GM23338 (cell line): ENCODE results near the gene ITPRID2. TPM values are rescaled to one million over a fixed set of nuclear protein-coding genes. Genes with fewer than 3 reads are reported as not detected.

Source experiments
- ATAC-seq: fragments of 200-7000 bp; cut with Tn5 transposase; 3 replicates; pipeline ENCODE4 v1.9.1; 2020
- DNase-seq: peaks from one replicate; pipeline ENCODE4 v3.0.0-alpha.2; 2015; ENCODE audit warnings: low spot score
- H2AFZ ChIP-seq: fragments of 200-600 bp; sonication (generic); 2 replicates; pipeline ENCODE4 v1.8.0; 2016; ENCODE audit warnings: antibody characterized with exemption, mild to moderate bottlenecking, moderate library complexity
- H3F3A ChIP-seq: fragments of 200-600 bp; sonication (generic); replicated peaks from 2 replicates; pipeline ENCODE4 v1.8.0; 2017; ENCODE audit warnings: antibody characterized with exemption, mixed run types, low read depth
- H3K27ac ChIP-seq: fragments of 200-600 bp; sonication (generic); 2 replicates; pipeline ENCODE4 v1.6.1; 2016; ENCODE audit warnings: low read depth
- H3K27me3 ChIP-seq: fragments of 200-600 bp; sonication (generic); 2 replicates; pipeline ENCODE4 v1.8.0; 2016; ENCODE audit warnings: mild to moderate bottlenecking, mixed run types, moderate library complexity; ENCODE audit not compliant: insufficient read depth
- H3K36me3 ChIP-seq: fragments of 200-600 bp; sonication (generic); 2 replicates; pipeline ENCODE4 v1.8.0; 2016; ENCODE audit warnings: mild to moderate bottlenecking; ENCODE audit not compliant: insufficient read depth
- H3K4me1 ChIP-seq: fragments of 200-600 bp; sonication (generic); 2 replicates; pipeline ENCODE4 v1.8.0; 2016; ENCODE audit warnings: mild to moderate bottlenecking, moderate library complexity; ENCODE audit not compliant: insufficient read depth
- H3K4me2 ChIP-seq: fragments of 200-600 bp; sonication (generic); 2 replicates; pipeline ENCODE4 v1.7.1; 2017; ENCODE audit warnings: mixed run types
- H3K4me3 ChIP-seq: fragments of 200-600 bp; sonication (generic); 2 replicates; pipeline ENCODE4 v1.6.1; 2016; ENCODE audit warnings: mixed run types
- H3K79me2 ChIP-seq: fragments of 200-600 bp; sonication (generic); replicated peaks from 2 replicates; pipeline ENCODE4 v1.8.0; 2017; ENCODE audit warnings: mild to moderate bottlenecking; ENCODE audit not compliant: insufficient read depth
- H3K9me2 ChIP-seq: fragments of 200-600 bp; sonication (generic); 2 replicates; pipeline ENCODE4 v1.8.0; 2017; ENCODE audit not compliant: insufficient read depth
- H4K20me1 ChIP-seq: fragments of 200-600 bp; sonication (generic); replicated peaks from 2 replicates; pipeline ENCODE4 v1.8.0; 2017; ENCODE audit warnings: mild to moderate bottlenecking; ENCODE audit not compliant: insufficient read depth
- H3K27ac Mint-ChIP-seq: 2 replicates; pipeline ENCODE4 v1.8.0; 2020; ENCODE audit warnings: inconsistent platforms, mild to moderate bottlenecking, moderate library complexity, mixed read lengths
- H3K27me3 Mint-ChIP-seq: 3 replicates; pipeline ENCODE4 v1.8.0; 2022; ENCODE audit warnings: low read depth, mild to moderate bottlenecking, moderate library complexity, mixed read lengths, inconsistent platforms; ENCODE audit not compliant: insufficient read depth, poor library complexity
- H3K36me3 Mint-ChIP-seq: 3 replicates; pipeline ENCODE4 v1.8.0; 2021; ENCODE audit warnings: low read depth, mild to moderate bottlenecking, inconsistent platforms, moderate library complexity, mixed read lengths
- H3K4me1 Mint-ChIP-seq: 3 replicates; pipeline ENCODE4 v1.8.0; 2020; ENCODE audit warnings: mild to moderate bottlenecking, inconsistent platforms, mixed read lengths
- H3K4me3 Mint-ChIP-seq: 3 replicates; pipeline ENCODE4 v1.8.0; 2021; ENCODE audit warnings: moderate library complexity, mild to moderate bottlenecking, inconsistent platforms, mixed read lengths
- H3K9me3 Mint-ChIP-seq: 3 replicates; pipeline ENCODE4 v1.8.0; 2020; ENCODE audit warnings: moderate library complexity, mild to moderate bottlenecking, inconsistent platforms, mixed read lengths
- CREB1 ChIP-seq: fragments of 250-450 bp; sonication (Bioruptor Pico); IDR thresholded peaks from 2 replicates; pipeline ENCODE4 v1.5.0; 2020; ENCODE audit warnings: low read depth, mild to moderate bottlenecking, moderate library complexity
- EZH2 ChIP-seq: fragments of 200-600 bp; sonication (generic); IDR thresholded peaks from one replicate; pipeline ENCODE4 v1.8.0; 2017; ENCODE audit warnings: antibody characterized with exemption, mild to moderate bottlenecking, low read depth; ENCODE audit not compliant: unreplicated experiment
- EZH2phosphoT487 ChIP-seq: fragments of 200-600 bp; sonication (generic); IDR thresholded peaks from one replicate; pipeline ENCODE4 v1.8.1; 2018; ENCODE audit warnings: antibody characterized with exemption; ENCODE audit not compliant: unreplicated experiment
- JUNB ChIP-seq: IDR thresholded peaks from one replicate; pipeline ENCODE4 v1.6.1; 2016; ENCODE audit warnings: antibody characterized with exemption; ENCODE audit not compliant: unreplicated experiment
- NANOG ChIP-seq: IDR thresholded peaks from 2 replicates; pipeline ENCODE4 v1.6.1; 2016; ENCODE audit warnings: antibody characterized with exemption, borderline replicate concordance
- POLR2AphosphoS5 ChIP-seq: IDR thresholded peaks from 2 replicates; pipeline ENCODE4 v1.6.1; 2016; ENCODE audit warnings: antibody characterized with exemption, low read depth
- REST ChIP-seq: IDR thresholded peaks from one replicate; pipeline ENCODE4 v1.6.1; 2018; ENCODE audit warnings: antibody characterized with exemption; ENCODE audit not compliant: unreplicated experiment
- STAT1 ChIP-seq: IDR thresholded peaks from one replicate; pipeline ENCODE4 v1.6.1; 2016; ENCODE audit warnings: antibody characterized with exemption; ENCODE audit not compliant: unreplicated experiment
- ZNF114 ChIP-seq: fragments of 250-450 bp; sonication (Bioruptor Pico); IDR thresholded peaks from 2 replicates; pipeline ENCODE4 v1.5.0; 2020; ENCODE audit warnings: mild to moderate bottlenecking, moderate library complexity
- ZNF331 ChIP-seq: fragments of 250-450 bp; sonication (Bioruptor Pico); IDR thresholded peaks from 2 replicates; pipeline ENCODE4 v1.5.0; 2020; ENCODE audit warnings: low read depth, mild to moderate bottlenecking, moderate library complexity
- polyA plus RNA-seq: library from polyadenylated mRNA; unstranded; fragments of >200 nt; fragmentation: Nextera tagmentation; extraction: Ambion mirVana; gene quantifications from 2 replicates; pipeline ENCODE4 v1.2.1, GENCODE V29; 2016
- total RNA-seq: library from RNA; depleted of rRNA; stranded (reverse); fragments of >200 nt; shearing (Covaris generic); gene quantifications from 2 replicates; pipeline ENCODE4 v1.2.3, GENCODE V29; 2014
- TF ChIP-seq, protein P1 (sequence below): fragments of 250-450 bp; sonication (Bioruptor Pico); IDR thresholded peaks from 2 replicates; pipeline ENCODE4 v1.5.0; 2020; ENCODE audit warnings: mild to moderate bottlenecking, moderate library complexity

Gene ITPRID2
- total and polyA plus RNA-seq, 2 experiments from 2014 or later = 4.4 to 12.0 TPM

DNA sequence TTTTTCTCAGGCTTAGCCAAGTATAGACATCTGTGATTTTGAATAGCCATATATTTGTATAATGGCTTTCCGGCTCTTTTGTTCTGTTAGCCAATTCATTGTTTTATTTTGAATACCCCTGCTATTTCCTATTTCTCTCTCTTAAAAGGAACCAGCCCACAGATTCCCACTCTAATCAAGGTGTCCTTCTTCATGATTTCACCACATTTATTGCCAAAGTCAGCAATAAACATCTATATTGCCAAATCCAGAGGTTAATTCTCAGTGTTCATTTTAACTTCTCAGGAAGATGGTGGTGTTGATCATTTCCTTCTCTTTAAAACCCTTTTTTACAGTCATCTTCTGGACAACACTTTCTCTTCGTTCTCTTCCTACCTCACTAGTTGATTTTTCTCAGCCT lies 13.1 kb upstream of the ITPRID2 start:
- Histone ChIP-seq H3K27ac (no peak overlapping the region), H3K4me3 (no peak overlapping the region), H3K36me3 (no peaks in the 10 kb centered on the region), H4K20me1 (no peaks in the 10 kb centered on the region), H2AFZ (no peak overlapping the region), H3K27me3 (no peaks in the 10 kb centered on the region), H3K9me2 (no peaks in the 10 kb centered on the region), H3K79me2 (no peaks in the 10 kb centered on the region), H3K4me2 (no peak overlapping the region), H3K4me1 (no peaks in the 10 kb centered on the region), H3F3A (no peaks in the 10 kb centered on the region)
- no peaks in the 10 kb centered on the region for H3K36me3 Mint-ChIP-seq
- H3K4me3 Mint-ChIP-seq = no peak overlapping the region
- no peak for TF ChIP-seq POLR2AphosphoS5
- TF ChIP-seq STAT1 = no peak
- TF ChIP-seq EZH2phosphoT487 = no peak
- TF ChIP-seq NANOG = no peak
- TF ChIP-seq, protein P1, sequence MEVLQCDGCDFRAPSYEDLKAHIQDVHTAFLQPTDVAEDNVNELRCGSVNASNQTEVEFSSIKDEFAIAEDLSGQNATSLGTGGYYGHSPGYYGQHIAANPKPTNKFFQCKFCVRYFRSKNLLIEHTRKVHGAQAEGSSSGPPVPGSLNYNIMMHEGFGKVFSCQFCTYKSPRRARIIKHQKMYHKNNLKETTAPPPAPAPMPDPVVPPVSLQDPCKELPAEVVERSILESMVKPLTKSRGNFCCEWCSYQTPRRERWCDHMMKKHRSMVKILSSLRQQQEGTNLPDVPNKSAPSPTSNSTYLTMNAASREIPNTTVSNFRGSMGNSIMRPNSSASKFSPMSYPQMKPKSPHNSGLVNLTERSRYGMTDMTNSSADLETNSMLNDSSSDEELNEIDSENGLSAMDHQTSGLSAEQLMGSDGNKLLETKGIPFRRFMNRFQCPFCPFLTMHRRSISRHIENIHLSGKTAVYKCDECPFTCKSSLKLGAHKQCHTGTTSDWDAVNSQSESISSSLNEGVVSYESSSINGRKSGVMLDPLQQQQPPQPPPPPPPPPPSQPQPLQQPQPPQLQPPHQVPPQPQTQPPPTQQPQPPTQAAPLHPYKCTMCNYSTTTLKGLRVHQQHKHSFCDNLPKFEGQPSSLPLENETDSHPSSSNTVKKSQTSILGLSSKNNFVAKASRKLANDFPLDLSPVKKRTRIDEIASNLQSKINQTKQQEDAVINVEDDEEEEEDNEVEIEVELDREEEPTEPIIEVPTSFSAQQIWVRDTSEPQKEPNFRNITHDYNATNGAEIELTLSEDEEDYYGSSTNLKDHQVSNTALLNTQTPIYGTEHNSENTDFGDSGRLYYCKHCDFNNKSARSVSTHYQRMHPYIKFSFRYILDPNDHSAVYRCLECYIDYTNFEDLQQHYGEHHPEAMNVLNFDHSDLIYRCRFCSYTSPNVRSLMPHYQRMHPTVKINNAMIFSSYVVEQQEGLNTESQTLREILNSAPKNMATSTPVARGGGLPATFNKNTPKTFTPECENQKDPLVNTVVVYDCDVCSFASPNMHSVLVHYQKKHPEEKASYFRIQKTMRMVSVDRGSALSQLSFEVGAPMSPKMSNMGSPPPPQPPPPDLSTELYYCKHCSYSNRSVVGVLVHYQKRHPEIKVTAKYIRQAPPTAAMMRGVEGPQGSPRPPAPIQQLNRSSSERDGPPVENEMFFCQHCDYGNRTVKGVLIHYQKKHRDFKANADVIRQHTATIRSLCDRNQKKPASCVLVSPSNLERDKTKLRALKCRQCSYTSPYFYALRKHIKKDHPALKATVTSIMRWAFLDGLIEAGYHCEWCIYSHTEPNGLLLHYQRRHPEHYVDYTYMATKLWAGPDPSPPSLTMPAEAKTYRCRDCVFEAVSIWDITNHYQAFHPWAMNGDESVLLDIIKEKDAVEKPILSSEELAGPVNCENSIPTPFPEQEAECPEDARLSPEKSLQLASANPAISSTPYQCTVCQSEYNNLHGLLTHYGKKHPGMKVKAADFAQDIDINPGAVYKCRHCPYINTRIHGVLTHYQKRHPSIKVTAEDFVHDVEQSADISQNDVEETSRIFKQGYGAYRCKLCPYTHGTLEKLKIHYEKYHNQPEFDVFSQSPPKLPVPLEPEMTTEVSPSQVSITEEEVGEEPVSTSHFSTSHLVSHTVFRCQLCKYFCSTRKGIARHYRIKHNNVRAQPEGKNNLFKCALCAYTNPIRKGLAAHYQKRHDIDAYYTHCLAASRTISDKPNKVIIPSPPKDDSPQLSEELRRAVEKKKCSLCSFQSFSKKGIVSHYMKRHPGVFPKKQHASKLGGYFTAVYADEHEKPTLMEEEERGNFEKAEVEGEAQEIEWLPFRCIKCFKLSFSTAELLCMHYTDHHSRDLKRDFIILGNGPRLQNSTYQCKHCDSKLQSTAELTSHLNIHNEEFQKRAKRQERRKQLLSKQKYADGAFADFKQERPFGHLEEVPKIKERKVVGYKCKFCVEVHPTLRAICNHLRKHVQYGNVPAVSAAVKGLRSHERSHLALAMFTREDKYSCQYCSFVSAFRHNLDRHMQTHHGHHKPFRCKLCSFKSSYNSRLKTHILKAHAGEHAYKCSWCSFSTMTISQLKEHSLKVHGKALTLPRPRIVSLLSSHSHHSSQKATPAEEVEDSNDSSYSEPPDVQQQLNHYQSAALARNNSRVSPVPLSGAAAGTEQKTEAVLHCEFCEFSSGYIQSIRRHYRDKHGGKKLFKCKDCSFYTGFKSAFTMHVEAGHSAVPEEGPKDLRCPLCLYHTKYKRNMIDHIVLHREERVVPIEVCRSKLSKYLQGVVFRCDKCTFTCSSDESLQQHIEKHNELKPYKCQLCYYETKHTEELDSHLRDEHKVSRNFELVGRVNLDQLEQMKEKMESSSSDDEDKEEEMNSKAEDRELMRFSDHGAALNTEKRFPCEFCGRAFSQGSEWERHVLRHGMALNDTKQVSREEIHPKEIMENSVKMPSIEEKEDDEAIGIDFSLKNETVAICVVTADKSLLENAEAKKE = no peak
- no peak for TF ChIP-seq ZNF331
- no peak for TF ChIP-seq ZNF114 (CRISPR knock-in tag)
- no peak for TF ChIP-seq REST
- no peak for TF ChIP-seq CREB1 (CRISPR knock-in tag)
- no peak for TF ChIP-seq JUNB
- no peak for TF ChIP-seq EZH2
- no peaks in the 10 kb centered on the region for H3K4me1 Mint-ChIP-seq
- H3K27me3 Mint-ChIP-seq = no peaks in the 10 kb centered on the region
- no peak overlapping the region for H3K27ac Mint-ChIP-seq
- DNase-seq (no peak), ATAC-seq (no peak)
- no peaks in the 10 kb centered on the region for H3K9me3 Mint-ChIP-seq
